K562 (cell line): Measurements from ENCODE around the gene ABCA1. TPM values are rescaled to one million over a fixed set of nuclear protein-coding genes. Genes with fewer than 3 reads are reported as not detected.

Source experiments
- ATF6 ChIP-seq: sonication (generic); formaldehyde crosslinking; IDR thresholded peaks from 2 replicates; pipeline ENCODE4 v1.4.0; 2020; ENCODE audit warnings: mild to moderate bottlenecking, missing genetic modification reagents
- CBFA2T3 ChIP-seq: fragments of 450-650 bp; IDR thresholded peaks from 2 replicates; pipeline ENCODE4 v1.6.1; 2017
- CHAMP1 ChIP-seq: fragments of 450-650 bp; IDR thresholded peaks from 2 replicates; pipeline ENCODE4 v1.6.1; 2016; ENCODE audit warnings: mild to moderate bottlenecking
- CREB3 ChIP-seq: fragments of 450-650 bp; conservative IDR thresholded peaks from 2 replicates; pipeline ENCODE4 v1.6.1; 2016; ENCODE audit warnings: missing genetic modification characterization, low read depth, mild to moderate bottlenecking, missing compliant biosample characterization, moderate library complexity
- ETS1 ChIP-seq: conservative IDR thresholded peaks from 2 replicates; pipeline ENCODE4 v1.6.1; 2011; ENCODE audit warnings: low read depth, mild to moderate bottlenecking, low read length; ENCODE audit not compliant: control insufficient read depth
- GTF2B ChIP-seq: IDR thresholded peaks from 2 replicates; pipeline ENCODE4 v1.6.1; 2011; ENCODE audit not compliant: insufficient read length; ENCODE audit errors: extremely low read depth
- HNRNPH1 ChIP-seq: fragments of 200-400 bp; formaldehyde crosslinking; optimal IDR thresholded peaks from 2 replicates; pipeline ENCODE3; 2017; ENCODE audit warnings: low read depth, mild to moderate bottlenecking, low read length, moderate library complexity
- KLF1 ChIP-seq: fragments of 450-650 bp; IDR thresholded peaks from 2 replicates; pipeline ENCODE4 v1.6.1; 2016; ENCODE audit warnings: missing genetic modification characterization, missing compliant biosample characterization
- MITF ChIP-seq: IDR thresholded peaks from 2 replicates; pipeline ENCODE4 v1.6.1; 2014; ENCODE audit warnings: antibody characterized with exemption
- PCBP1 ChIP-seq: fragments of 200-400 bp; formaldehyde crosslinking; IDR thresholded peaks from 2 replicates; pipeline ENCODE4 v1.6.1; 2018; ENCODE audit warnings: mild to moderate bottlenecking, low read depth, low read length; ENCODE audit not compliant: poor library complexity, severe bottlenecking
- RFX7 ChIP-seq: fragments of 250-450 bp; sonication (Bioruptor Pico); IDR thresholded peaks from 2 replicates; pipeline ENCODE4 v1.5.1; 2021; ENCODE audit warnings: mild to moderate bottlenecking
- SNIP1 ChIP-seq: fragments of 450-650 bp; IDR thresholded peaks from 2 replicates; pipeline ENCODE4 v1.7.1; 2017; ENCODE audit warnings: low read depth, mild to moderate bottlenecking
- STAG1 ChIP-seq: sonication (generic); formaldehyde crosslinking; IDR thresholded peaks from 2 replicates; pipeline ENCODE4 v1.5.0; 2020; ENCODE audit warnings: missing genetic modification reagents, borderline replicate concordance
- ZBTB7A ChIP-seq: IDR thresholded peaks from 2 replicates; pipeline ENCODE4 v1.6.1; 2011; ENCODE audit warnings: low read depth, mild to moderate bottlenecking, low read length, moderate library complexity, borderline replicate concordance; ENCODE audit not compliant: control insufficient read depth
- polyA plus RNA-seq, 8 experiments: library from polyadenylated mRNA; depleted of rRNA in 4 of 8; stranded (reverse) in 5 of 8; unstranded in 3 of 8; fragments of >200 nt; fragmentation: Nextera tagmentation in 2 of 8; fragmentation: Illumina TruSeq in 1 of 8; extraction: Ambion mirVana in 2 of 8; extraction: Trizol in 1 of 8; gene quantifications; 2 replicates each; pipeline versions ENCODE4 v1.2.1 to v1.2.3, GENCODE V29; 2011 to 2014; ENCODE audit warnings: inconsistent platforms in 1 of 8, missing spikeins in 1 of 8
- total RNA-seq, 7 experiments: library from RNA; depleted of rRNA in 6 of 7; stranded (reverse); fragments of >200 nt in 6 of 7; fragmentation: Illumina TruSeq in 2 of 7; extraction: Trizol in 2 of 7; gene quantifications; 2 replicates each; pipeline versions ENCODE4 v1.2.1 to v1.2.3, GENCODE V29; 2011 to 2021; ENCODE audit warnings: low replicate concordance in 1 of 7
- TF ChIP-seq, protein P1 (sequence below): fragments of 250-450 bp; sonication (Bioruptor Pico); IDR thresholded peaks from 2 replicates; pipeline ENCODE4 v1.5.0; 2021; ENCODE audit warnings: mild to moderate bottlenecking, moderate library complexity

The ABCA1 gene
- total and polyA plus RNA-seq, 9 of the 15 experiments (the other 6 are each of a cell fraction or from before 2014, with no cell fraction given): under 0.01 to 0.18 (median 0.02) TPM; not detected in 5

- TF ChIP-seq, protein P1, sequence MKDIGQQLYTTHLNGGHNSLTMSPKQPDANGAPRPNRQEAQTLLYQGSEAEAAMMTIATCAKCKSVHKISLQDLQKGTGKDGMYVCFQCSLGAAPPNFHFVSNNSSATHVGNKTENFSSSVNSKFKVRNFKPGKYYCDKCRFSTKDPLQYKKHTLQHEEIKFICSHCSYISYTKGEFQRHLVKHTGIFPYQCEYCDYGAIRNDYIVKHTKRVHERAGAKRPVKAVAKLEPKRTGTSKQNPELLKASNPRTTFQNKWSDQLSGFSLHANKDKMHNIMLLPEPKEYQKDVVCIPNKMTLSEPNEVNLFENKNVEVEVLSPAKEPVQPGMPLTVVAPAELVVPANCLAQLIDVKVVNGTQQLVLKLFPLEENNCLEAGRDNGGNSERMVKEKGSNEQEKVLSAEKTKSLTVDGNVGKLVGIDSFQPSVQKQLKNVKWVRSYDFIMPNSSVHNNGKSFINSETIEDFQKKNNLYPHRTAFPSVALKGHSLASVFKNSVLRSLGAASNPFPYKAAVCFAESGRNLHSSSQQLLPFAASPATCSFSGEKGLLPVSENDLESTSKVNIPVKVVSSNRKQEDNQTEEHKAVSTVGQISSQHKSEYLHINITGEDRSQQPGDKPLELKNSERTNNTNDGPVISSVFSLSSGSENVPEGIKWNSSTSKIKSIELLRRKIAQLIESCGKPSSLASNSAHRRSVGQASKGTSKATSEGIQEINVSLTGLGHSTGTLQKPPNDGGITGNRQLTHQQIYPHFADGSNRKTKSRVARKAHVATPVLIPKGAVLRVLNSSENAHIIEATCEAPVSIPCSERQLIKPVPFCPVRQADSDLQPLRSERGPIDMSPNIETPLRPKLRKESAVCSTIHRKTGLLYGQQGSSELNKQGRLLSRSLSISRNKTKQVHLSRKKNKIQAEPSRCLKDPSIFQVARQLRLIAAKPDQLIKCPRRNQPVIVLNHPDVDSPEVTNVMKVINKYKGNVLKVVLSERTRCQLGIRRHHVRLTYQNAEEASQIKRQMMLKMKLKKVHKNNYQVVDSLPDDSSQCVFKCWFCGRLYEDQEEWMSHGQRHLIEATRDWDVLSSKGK (CRISPR knock-in tag): no peak
- TF ChIP-seq STAG1 (CRISPR knock-in tag): no peak
- no peak for TF ChIP-seq ETS1
- 0 out of 2 replicates have a peak, but pooled peaks have one; percentile 45 for TF ChIP-seq KLF1 (tag)
- no peak for TF ChIP-seq SNIP1
- TF ChIP-seq MITF: no peak
- no peak for TF ChIP-seq ATF6 (CRISPR knock-in tag)
- no peak for TF ChIP-seq RFX7 (CRISPR knock-in tag)
- TF ChIP-seq HNRNPH1: no peak
- no peak for TF ChIP-seq ZBTB7A
- TF ChIP-seq CHAMP1: no peak
- TF ChIP-seq GTF2B: no peak
- no peak for TF ChIP-seq CBFA2T3
- no peak for TF ChIP-seq PCBP1
- no peak for TF ChIP-seq CREB3 (tag)
Measured at GRCh38 chr9:104795082-104795481, 132.9 kb downstream of the ABCA1 start (continued).
